Measurements from ENCODE around the gene VASH2.
"Not testable (repeated sequence)": the region's sequence is repeated elsewhere in the genome, so short reads cannot be mapped to it uniquely, and the experiment has no call there.

VASH2 gene

GRCh38 chr1:213008564-213008963, 58.2 kb downstream of the VASH2 start:
- no peak for DNase-seq (ENCODE audit: insufficient read length, low spot score)

GRCh38 chr1:213014642-213015041, 64.3 kb downstream of the VASH2 start:
- TF ChIP-seq POLR2A (IDR thresholded peaks at IDR 0.05; ENCODE audit: low read depth, low read length) (no peak), POLR2AphosphoS5 (IDR thresholded peaks at IDR 0.05; ENCODE audit: low read depth, low read length) (no peak), TAF1 (IDR thresholded peaks at IDR 0.05; ENCODE audit: low read depth, low read length) (no peak), PAX5 (IDR thresholded peaks at IDR 0.05; ENCODE audit: insufficient read depth, low read length, severe bottlenecking) (no peak), SPI1 (IDR thresholded peaks at IDR 0.05; ENCODE audit: low read depth, low read length) (no peak), POU2F2 (IDR thresholded peaks at IDR 0.05; ENCODE audit: low read depth, low read length) (no peak)
- no peak for FAIRE-seq

More at GRCh38 chr1:213008564-213008963, 58.2 kb downstream of the VASH2 start:
- TF ChIP-seq SPI1 (IDR thresholded peaks at IDR 0.05; ENCODE audit: low read depth, low read length) (peak; percentile 81), POLR2AphosphoS5 (IDR thresholded peaks at IDR 0.05; ENCODE audit: low read depth, low read length) (no peak)
- no peak for FAIRE-seq

GRCh38 chr1:213015099-213016050, 65.0 kb downstream of the VASH2 start, which contains the start of gene ANGEL2:
Gene ANGEL2, minus strand, starts transcription at chr1:213015867. Its CDS starts 196 bp downstream, at chr1:213015671.
- DNase-seq (ENCODE audit: insufficient read length, low spot score) (peak; percentile 83), FAIRE-seq (peak; percentile 96)
- TF ChIP-seq SPI1 (IDR thresholded peaks at IDR 0.05; ENCODE audit: low read depth, low read length) (peak; percentile 44), POLR2AphosphoS5 (IDR thresholded peaks at IDR 0.05; ENCODE audit: low read depth, low read length) (peak; percentile 86), POLR2A (IDR thresholded peaks at IDR 0.05; ENCODE audit: low read depth, low read length) (peak; percentile 80), PAX5 (IDR thresholded peaks at IDR 0.05; ENCODE audit: insufficient read depth, low read length, severe bottlenecking) (no peak), POU2F2 (IDR thresholded peaks at IDR 0.05; ENCODE audit: low read depth, low read length) (peak; percentile 71; the same call in 1 of the 2 replicates), TAF1 (IDR thresholded peaks at IDR 0.05; ENCODE audit: low read depth, low read length) (peak; percentile 40; the same call in 1 of the 2 replicates)

More at GRCh38 chr1:213014642-213015041, 64.3 kb downstream of the VASH2 start:
- DNase-seq (ENCODE audit: insufficient read length, low spot score): no peak

GRCh38 chr1:213017447-213018273, 67.3 kb downstream of the VASH2 start:
- no peak for DNase-seq (ENCODE audit: insufficient read length, low spot score)
- TF ChIP-seq PAX5 (IDR thresholded peaks at IDR 0.05; ENCODE audit: insufficient read depth, low read length, severe bottlenecking) (no peak), TAF1 (IDR thresholded peaks at IDR 0.05; ENCODE audit: low read depth, low read length) (no peak), POU2F2 (IDR thresholded peaks at IDR 0.05; ENCODE audit: low read depth, low read length) (no peak), POLR2A (IDR thresholded peaks at IDR 0.05; ENCODE audit: low read depth, low read length) (no peak), POLR2AphosphoS5 (IDR thresholded peaks at IDR 0.05; ENCODE audit: low read depth, low read length) (no peak)
- no peak for FAIRE-seq

- no peak for FAIRE-seq
- DNase-seq (ENCODE audit: insufficient read length, low spot score): no peak
- no peak for TF ChIP-seq POLR2A (IDR thresholded peaks at IDR 0.05; ENCODE audit: low read depth, low read length)
- TF ChIP-seq SPI1 (IDR thresholded peaks at IDR 0.05; ENCODE audit: low read depth, low read length): no peak
- TF ChIP-seq TAF1 (IDR thresholded peaks at IDR 0.05; ENCODE audit: low read depth, low read length): no peak
- no peak for TF ChIP-seq POU2F2 (IDR thresholded peaks at IDR 0.05; ENCODE audit: low read depth, low read length)
- TF ChIP-seq POLR2AphosphoS5 (IDR thresholded peaks at IDR 0.05; ENCODE audit: low read depth, low read length): no peak
- TF ChIP-seq PAX5 (IDR thresholded peaks at IDR 0.05; ENCODE audit: insufficient read depth, low read length, severe bottlenecking): no peak
Measured at GRCh38 chr1:213019450-213019849, 69.1 kb downstream of the VASH2 start.

GRCh38 chr1:213020016-213020415, 69.7 kb downstream of the VASH2 start:
- TF ChIP-seq PAX5 (IDR thresholded peaks at IDR 0.05; ENCODE audit: insufficient read depth, low read length, severe bottlenecking): no peak
- TF ChIP-seq SPI1 (IDR thresholded peaks at IDR 0.05; ENCODE audit: low read depth, low read length): no peak
- FAIRE-seq (no peak), DNase-seq (ENCODE audit: insufficient read length, low spot score) (no peak)

GRCh38 chr1:213027024-213027423, 76.7 kb downstream of the VASH2 start:
- not testable (repeated sequence) for DNase-seq (ENCODE audit: insufficient read length, low spot score); FAIRE-seq

GRCh38 chr1:213032651-213033050, 82.3 kb downstream of the VASH2 start:
- no peak for DNase-seq (ENCODE audit: insufficient read length, low spot score)
- no peak for FAIRE-seq
- TF ChIP-seq SPI1 (IDR thresholded peaks at IDR 0.05; ENCODE audit: low read depth, low read length): no peak
- TF ChIP-seq POLR2AphosphoS5 (IDR thresholded peaks at IDR 0.05; ENCODE audit: low read depth, low read length): no peak

GRCh38 chr1:213034713-213035112, 84.4 kb downstream of the VASH2 start:
- no peak for TF ChIP-seq SPI1 (IDR thresholded peaks at IDR 0.05; ENCODE audit: low read depth, low read length)
- TF ChIP-seq POLR2A (IDR thresholded peaks at IDR 0.05; ENCODE audit: low read depth, low read length): no peak
- DNase-seq (ENCODE audit: insufficient read length, low spot score): no peak
- FAIRE-seq: no peak

- DNase-seq (ENCODE audit: insufficient read length, low spot score) (no peak), FAIRE-seq (no peak)
- no peak for TF ChIP-seq TAF1 (IDR thresholded peaks at IDR 0.05; ENCODE audit: low read depth, low read length)
- no peak for TF ChIP-seq POLR2AphosphoS5 (IDR thresholded peaks at IDR 0.05; ENCODE audit: low read depth, low read length)
- no peak for TF ChIP-seq POLR2A (IDR thresholded peaks at IDR 0.05; ENCODE audit: low read depth, low read length)
- TF ChIP-seq PAX5 (IDR thresholded peaks at IDR 0.05; ENCODE audit: insufficient read depth, low read length, severe bottlenecking): no peak
- TF ChIP-seq POU2F2 (IDR thresholded peaks at IDR 0.05; ENCODE audit: low read depth, low read length): no peak
- TF ChIP-seq SPI1 (IDR thresholded peaks at IDR 0.05; ENCODE audit: low read depth, low read length): no peak
Measured at GRCh38 chr1:213035573-213035972, 85.2 kb downstream of the VASH2 start.
